DMS114 treated with DMSO at 0.1 percent for 48 hours (cell line): Measurements from ENCODE around the gene RHO.
"Not testable (repeated sequence)": the region's sequence is repeated elsewhere in the genome, so short reads cannot be mapped to it uniquely, and the experiment has no call there.

Source experiments
- DNase-seq: peaks from one replicate; lab custom pipeline; 2025; ENCODE audit not compliant: unreplicated experiment; lab: John Stamatoyannopoulos, UW

RHO gene

GRCh38 chr3:129499604-129500333, 28.7 kb upstream of the RHO start:
- DNase-seq = not testable (repeated sequence)

GRCh38 chr3:129500334-129500658, 28.1 kb upstream of the RHO start:
- DNase-seq = no peak

- no peak for DNase-seq
Measured at GRCh38 chr3:129501630-129502029, 26.8 kb upstream of the RHO start.

GRCh38 chr3:129502641-129503408, 25.6 kb upstream of the RHO start:
- DNase-seq = no peak

- DNase-seq = no peak
Measured at GRCh38 chr3:129503471-129504291, 24.8 kb upstream of the RHO start.

- no peak for DNase-seq
Measured at GRCh38 chr3:129504471-129505100, 23.9 kb upstream of the RHO start.

- DNase-seq = no peak
Measured at GRCh38 chr3:129505341-129505740, 23.1 kb upstream of the RHO start.

- DNase-seq = no peak
Measured at GRCh38 chr3:129506231-129506742, 22.2 kb upstream of the RHO start.

- no peak for DNase-seq
Measured at GRCh38 chr3:129507181-129507831, 21.1 kb upstream of the RHO start.

GRCh38 chr3:129512595-129512994, 15.8 kb upstream of the RHO start:
- DNase-seq = no peak

GRCh38 chr3:129513705-129514104, 14.7 kb upstream of the RHO start:
- DNase-seq = no peak

- DNase-seq = no peak
Measured at GRCh38 chr3:129514110-129514509, 14.3 kb upstream of the RHO start.

- no peak for DNase-seq
Measured at GRCh38 chr3:129514563-129514962, 13.9 kb upstream of the RHO start.

- not testable (repeated sequence) for DNase-seq
Measured at GRCh38 chr3:129515108-129515820, 13.2 kb upstream of the RHO start.

- not testable (repeated sequence) for DNase-seq
Measured at GRCh38 chr3:129515821-129516432, 12.5 kb upstream of the RHO start.

- no peak for DNase-seq
Measured at GRCh38 chr3:129517516-129517915, 10.9 kb upstream of the RHO start.

GRCh38 chr3:129518038-129518561, 10.3 kb upstream of the RHO start:
- no peak for DNase-seq

- no peak for DNase-seq
Measured at GRCh38 chr3:129518581-129518980, 9.9 kb upstream of the RHO start.

GRCh38 chr3:129519449-129519848, 9.0 kb upstream of the RHO start:
- DNase-seq = no peak
